ENCODE data around the gene EBLN1.

EBLN1 gene

GRCh38 chr10:22231260-22231659 is 13.4 kb upstream of the EBLN1 start:
- TF ChIP-seq CTCF (IDR thresholded peaks at IDR 0.05; ENCODE audit: borderline replicate concordance, extremely low read depth, low read length, poor library complexity, severe bottlenecking): no peak
- H4K20me1 ChIP-seq (ENCODE audit: insufficient read depth, low read length): no peaks in the 10 kb centered on the region
- H3K27me3 ChIP-seq (ENCODE audit: insufficient read depth, low read length, poor library complexity): peaks cover 51% of the 10 kb centered on the region
- H2AFZ ChIP-seq (ENCODE audit: low read depth, low read length): no peak overlapping the region
- H3K36me3 ChIP-seq (ENCODE audit: insufficient read depth, low read length): no peaks in the 10 kb centered on the region
- no peak overlapping the region for H3K4me3 ChIP-seq (ENCODE audit: low read depth in 1 of 2, low read length in 2 of 2)
- ATAC-seq (ENCODE audit: insufficient read depth, low read depth) (no peak), DNase-seq (no peak)
- H3K79me2 ChIP-seq (ENCODE audit: insufficient read depth, low read length): no peaks in the 10 kb centered on the region
- H3K4me2 ChIP-seq (ENCODE audit: insufficient read depth, low read length): no peak overlapping the region
- H3K9ac ChIP-seq (ENCODE audit: low read depth, low read length): no peak overlapping the region
- H3K9me3 ChIP-seq (ENCODE audit: insufficient read depth, low read length, severe bottlenecking): no peaks in the 10 kb centered on the region
- peaks cover 25% of the 10 kb centered on the region for H3K4me1 ChIP-seq (ENCODE audit: insufficient read depth, low read length)
- H3K27ac ChIP-seq (ENCODE audit: low read length): no peak overlapping the region

GRCh38 chr10:22230158-22230833 is 12.5 kb upstream of the EBLN1 start:
- H4K20me1 ChIP-seq (ENCODE audit: insufficient read depth, low read length): no peaks in the 10 kb centered on the region
- no peaks in the 10 kb centered on the region for H3K9me3 ChIP-seq (ENCODE audit: insufficient read depth, low read length, severe bottlenecking)
- no peak overlapping the region for H3K9ac ChIP-seq (ENCODE audit: low read depth, low read length)
- H3K27me3 ChIP-seq (ENCODE audit: insufficient read depth, low read length, poor library complexity): peaks cover 51% of the 10 kb centered on the region
- ATAC-seq (ENCODE audit: insufficient read depth, low read depth) (peak; percentile 17; the same call in 2 of the 3 replicates), DNase-seq (no peak)
- H3K36me3 ChIP-seq (ENCODE audit: insufficient read depth, low read length): no peaks in the 10 kb centered on the region
- peak overlapping the region; percentile 79 for H3K4me2 ChIP-seq (ENCODE audit: insufficient read depth, low read length)
- no peak for TF ChIP-seq CTCF (IDR thresholded peaks at IDR 0.05; ENCODE audit: borderline replicate concordance, extremely low read depth, low read length, poor library complexity, severe bottlenecking)
- peak; percentile 14 for TF ChIP-seq EZH2 (IDR thresholded peaks at IDR 0.05; ENCODE audit: borderline replicate concordance, low read depth, low read length, severe bottlenecking)
- H3K79me2 ChIP-seq (ENCODE audit: insufficient read depth, low read length): no peaks in the 10 kb centered on the region
- H3K4me3 ChIP-seq (ENCODE audit: low read depth in 1 of 2, low read length in 2 of 2): peak overlapping the region in 1 of 2 experiments; percentile 63; a peak in 1 of 4 replicates
- H2AFZ ChIP-seq (ENCODE audit: low read depth, low read length): no peak overlapping the region
- peaks cover 25% of the 10 kb centered on the region for H3K4me1 ChIP-seq (ENCODE audit: insufficient read depth, low read length)
- no peak overlapping the region for H3K27ac ChIP-seq (ENCODE audit: low read length)

DNA sequence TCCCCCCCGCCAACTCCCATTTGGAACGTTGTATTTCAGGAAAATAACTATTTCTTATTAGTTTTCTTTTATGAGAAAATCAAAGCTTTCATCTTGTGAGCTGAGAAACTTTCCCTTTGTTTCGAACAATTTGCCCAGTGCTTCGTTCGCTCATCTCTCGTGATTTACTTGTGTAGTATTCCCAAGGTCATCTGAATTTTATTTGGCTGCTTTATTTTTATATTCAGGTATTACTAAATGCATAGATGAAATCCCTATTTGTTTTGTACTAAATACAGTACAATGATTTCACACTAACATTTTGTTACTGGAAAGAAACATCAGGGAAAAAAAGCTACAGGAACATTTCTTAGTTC is 12.0 kb upstream of the EBLN1 start:
- H3K4me2 ChIP-seq (ENCODE audit: insufficient read depth, low read length): peak overlapping the region; percentile 79
- H3K4me3 ChIP-seq (ENCODE audit: low read depth in 1 of 2, low read length in 2 of 2): peak overlapping the region in 1 of 2 experiments; percentile 63; a peak in 1 of 4 replicates
- H3K9ac ChIP-seq (ENCODE audit: low read depth, low read length): no peak overlapping the region
- no peak overlapping the region for H3K27ac ChIP-seq (ENCODE audit: low read length)
- H3K36me3 ChIP-seq (ENCODE audit: insufficient read depth, low read length): no peaks in the 10 kb centered on the region
- TF ChIP-seq EZH2 (IDR thresholded peaks at IDR 0.05; ENCODE audit: borderline replicate concordance, low read depth, low read length, severe bottlenecking): no peak
- TF ChIP-seq CTCF (IDR thresholded peaks at IDR 0.05; ENCODE audit: borderline replicate concordance, extremely low read depth, low read length, poor library complexity, severe bottlenecking): no peak
- H3K27me3 ChIP-seq (ENCODE audit: insufficient read depth, low read length, poor library complexity): peaks cover 55% of the 10 kb centered on the region
- no peak overlapping the region for H2AFZ ChIP-seq (ENCODE audit: low read depth, low read length)
- H3K79me2 ChIP-seq (ENCODE audit: insufficient read depth, low read length): no peaks in the 10 kb centered on the region
- H4K20me1 ChIP-seq (ENCODE audit: insufficient read depth, low read length): no peaks in the 10 kb centered on the region
- no peaks in the 10 kb centered on the region for H3K9me3 ChIP-seq (ENCODE audit: insufficient read depth, low read length, severe bottlenecking)
- ATAC-seq (ENCODE audit: insufficient read depth, low read depth): no peak
- H3K4me1 ChIP-seq (ENCODE audit: insufficient read depth, low read length): peaks cover 25% of the 10 kb centered on the region
- no peak for DNase-seq
